Stimulated activated CD4-positive, alpha-beta T cell treated with anti-CD3 and anti-CD28 coated beads, Interleukin-4, amount 100 ng/mL, for 24 hours (primary cell): Measurements from ENCODE around the gene PRPF18.

Experiments used
- DNase-seq: peaks from one replicate; pipeline ENCODE4 v3.0.0-alpha.2; 2020

PRPF18 gene

GRCh38 chr10:13644866-13645265, 58.1 kb downstream of the PRPF18 start:
- no peak for DNase-seq

- DNase-seq = no peak
These were observed 61.7 kb downstream of the PRPF18 start for GRCh38 chr10:13648425-13648824.

- DNase-seq = no peak
These were observed 63.2 kb downstream of the PRPF18 start for GRCh38 chr10:13649844-13650520.

- DNase-seq = no peak
These were observed 64.2 kb downstream of the PRPF18 start for GRCh38 chr10:13650961-13651360.

GRCh38 chr10:13651969-13652720, 65.4 kb downstream of the PRPF18 start:
- no peak for DNase-seq

GRCh38 chr10:13652860-13653259, 66.1 kb downstream of the PRPF18 start:
- DNase-seq = no peak

GRCh38 chr10:13654118-13654830, 67.5 kb downstream of the PRPF18 start:
- no peak for DNase-seq

- DNase-seq = no peak
These were observed 68.1 kb downstream of the PRPF18 start for GRCh38 chr10:13654846-13655245.

GRCh38 chr10:13656337-13657100, 69.8 kb downstream of the PRPF18 start:
- DNase-seq = no peak

GRCh38 chr10:13657101-13657680, 70.4 kb downstream of the PRPF18 start:
- no peak for DNase-seq

GRCh38 chr10:13658264-13658663, 71.5 kb downstream of the PRPF18 start:
- no peak for DNase-seq

GRCh38 chr10:13658871-13659685, 72.3 kb downstream of the PRPF18 start:
- no peak for DNase-seq

GRCh38 chr10:13659887-13660550, 73.3 kb downstream of the PRPF18 start:
- DNase-seq = peak; percentile 72

- no peak for DNase-seq
These were observed 73.8 kb downstream of the PRPF18 start for GRCh38 chr10:13660551-13660920.

GRCh38 chr10:13661256-13661655, 74.5 kb downstream of the PRPF18 start:
- DNase-seq = no peak

- no peak for DNase-seq
These were observed 78.9 kb downstream of the PRPF18 start for GRCh38 chr10:13665516-13666262.

GRCh38 chr10:13668126-13668525, 81.4 kb downstream of the PRPF18 start:
- DNase-seq = no peak

- DNase-seq = no peak
These were observed 82.6 kb downstream of the PRPF18 start for GRCh38 chr10:13669182-13669855.

- DNase-seq = no peak
These were observed 83.1 kb downstream of the PRPF18 start for GRCh38 chr10:13669901-13670300.

GRCh38 chr10:13670311-13670710, 83.5 kb downstream of the PRPF18 start:
- no peak for DNase-seq
